DOHH2 (cell line): Measurements from ENCODE around the gene ZNF629.

Experiments
- H3F3A ChIP-seq: fragments of 200-600 bp; sonication (generic), shearing (Covaris generic); 2 replicates; pipeline ENCODE4 v1.6.0; 2016; ENCODE audit warnings: antibody characterized with exemption, mild to moderate bottlenecking; ENCODE audit not compliant: control insufficient read depth, insufficient read depth
- H3K27ac ChIP-seq: fragments of 200-600 bp; sonication (generic); 2 replicates; pipeline ENCODE4 v1.5.1; 2014; ENCODE audit warnings: low read depth, mild to moderate bottlenecking, low read length, moderate library complexity
- H3K27me3 ChIP-seq: fragments of 200-600 bp; sonication (generic); 2 replicates; pipeline ENCODE4 v1.6.1; 2014; ENCODE audit warnings: mild to moderate bottlenecking, low read length, mixed read lengths; ENCODE audit not compliant: control insufficient read depth
- H3K36me3 ChIP-seq: fragments of 200-600 bp; sonication (generic); 2 replicates; pipeline ENCODE4 v1.6.1; 2014; ENCODE audit warnings: mild to moderate bottlenecking, low read length, moderate library complexity, mixed read lengths; ENCODE audit not compliant: control insufficient read depth
- H3K4me1 ChIP-seq: fragments of 200-600 bp; sonication (generic); 2 replicates; pipeline ENCODE4 v1.6.1; 2014; ENCODE audit warnings: mild to moderate bottlenecking, low read length, mixed read lengths; ENCODE audit not compliant: control insufficient read depth
- H3K4me2 ChIP-seq: fragments of 200-600 bp; sonication (generic); 2 replicates; pipeline ENCODE4 v1.6.0; 2014; ENCODE audit warnings: mild to moderate bottlenecking, low read length, moderate library complexity
- H3K4me3 ChIP-seq: fragments of 200-600 bp; sonication (generic); 2 replicates; pipeline ENCODE4 v1.5.1; 2014; ENCODE audit warnings: mild to moderate bottlenecking, low read length, mixed read lengths
- H3K79me2 ChIP-seq: fragments of 200-600 bp; sonication (generic); 2 replicates; pipeline ENCODE4 v1.6.1; 2014; ENCODE audit warnings: mild to moderate bottlenecking, low read length, mixed read lengths; ENCODE audit not compliant: control insufficient read depth
- H3K9me2 ChIP-seq: fragments of 200-600 bp; sonication (generic); replicated peaks from 2 replicates; pipeline ENCODE4 v1.6.1; 2014; ENCODE audit warnings: mild to moderate bottlenecking, low read length, mixed read lengths; ENCODE audit not compliant: control insufficient read depth
- H3K9me3 ChIP-seq: fragments of 200-600 bp; sonication (generic); 2 replicates; pipeline ENCODE4 v1.6.1; 2014; ENCODE audit warnings: antibody characterized with exemption, low read length, mixed read lengths; ENCODE audit not compliant: control insufficient read depth, insufficient read depth
- H4K20me1 ChIP-seq: fragments of 200-600 bp; sonication (generic); 2 replicates; pipeline ENCODE4 v1.6.0; 2014; ENCODE audit warnings: low read depth, mild to moderate bottlenecking, antibody characterized with exemption, low read length, moderate library complexity; ENCODE audit not compliant: control insufficient read depth, insufficient read depth
- EZH2phosphoT487 ChIP-seq: fragments of 200-600 bp; sonication (generic); IDR thresholded peaks from 2 replicates; pipeline ENCODE4 v1.6.1; 2017; ENCODE audit warnings: borderline replicate concordance, mild to moderate bottlenecking, antibody characterized with exemption, low read length, moderate library complexity, mixed read lengths
- TF ChIP-seq, protein P1 (sequence below): fragments of 200-600 bp; sonication (generic); IDR thresholded peaks from one replicate; pipeline ENCODE4 v1.5.1; 2014; ENCODE audit warnings: antibody characterized with exemption, mild to moderate bottlenecking, low read depth, low read length; ENCODE audit not compliant: poor library complexity, severe bottlenecking

ZNF629 gene

DNA sequence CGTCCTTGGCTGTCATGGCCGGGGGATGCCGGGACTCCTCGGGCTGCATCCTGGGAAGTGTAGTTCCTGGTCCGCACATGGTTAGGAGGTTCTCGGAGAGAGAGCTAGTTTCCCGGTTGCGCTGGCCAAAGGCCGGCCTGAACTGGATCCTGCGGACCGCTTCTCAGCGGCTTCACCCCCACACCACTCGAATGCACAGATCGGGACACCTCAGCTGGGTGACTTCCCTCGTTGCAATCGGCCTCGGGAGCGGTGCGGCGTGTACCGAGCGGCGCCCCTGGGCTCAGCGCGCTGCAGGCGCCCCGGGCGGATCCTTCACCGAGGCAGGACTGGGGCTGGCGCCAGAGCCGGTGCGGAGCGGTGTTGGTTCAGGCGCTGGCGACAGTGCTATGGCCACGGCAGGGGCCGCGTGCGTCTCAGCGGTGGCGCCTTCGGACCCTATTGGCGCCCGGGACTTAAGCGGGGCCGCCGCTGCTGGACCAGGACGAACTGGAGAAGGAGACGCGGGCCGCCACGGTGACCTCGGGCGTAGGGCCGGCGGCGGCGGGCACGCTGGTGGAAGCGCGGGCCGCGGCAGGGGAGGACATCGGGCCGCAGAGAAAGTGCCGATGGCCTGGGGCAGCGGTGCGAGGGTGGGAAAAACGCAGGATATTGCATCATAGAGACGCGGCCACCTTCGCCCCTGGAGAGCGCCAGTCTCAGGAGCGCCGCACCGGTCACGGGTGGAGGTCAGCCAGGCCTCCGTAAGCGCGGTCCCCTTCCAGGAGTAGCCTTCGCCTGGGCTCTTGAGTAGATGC, 11.4 kb downstream of the ZNF629 start:
- no peaks in the 10 kb centered on the region for H3K9me3 ChIP-seq
- no peak for TF ChIP-seq EZH2phosphoT487
- TF ChIP-seq, protein P1, sequence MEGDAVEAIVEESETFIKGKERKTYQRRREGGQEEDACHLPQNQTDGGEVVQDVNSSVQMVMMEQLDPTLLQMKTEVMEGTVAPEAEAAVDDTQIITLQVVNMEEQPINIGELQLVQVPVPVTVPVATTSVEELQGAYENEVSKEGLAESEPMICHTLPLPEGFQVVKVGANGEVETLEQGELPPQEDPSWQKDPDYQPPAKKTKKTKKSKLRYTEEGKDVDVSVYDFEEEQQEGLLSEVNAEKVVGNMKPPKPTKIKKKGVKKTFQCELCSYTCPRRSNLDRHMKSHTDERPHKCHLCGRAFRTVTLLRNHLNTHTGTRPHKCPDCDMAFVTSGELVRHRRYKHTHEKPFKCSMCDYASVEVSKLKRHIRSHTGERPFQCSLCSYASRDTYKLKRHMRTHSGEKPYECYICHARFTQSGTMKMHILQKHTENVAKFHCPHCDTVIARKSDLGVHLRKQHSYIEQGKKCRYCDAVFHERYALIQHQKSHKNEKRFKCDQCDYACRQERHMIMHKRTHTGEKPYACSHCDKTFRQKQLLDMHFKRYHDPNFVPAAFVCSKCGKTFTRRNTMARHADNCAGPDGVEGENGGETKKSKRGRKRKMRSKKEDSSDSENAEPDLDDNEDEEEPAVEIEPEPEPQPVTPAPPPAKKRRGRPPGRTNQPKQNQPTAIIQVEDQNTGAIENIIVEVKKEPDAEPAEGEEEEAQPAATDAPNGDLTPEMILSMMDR: no peak
- H3K27ac ChIP-seq: peak overlapping the region; percentile 56
- H3K4me3 ChIP-seq: peak overlapping the region; percentile 83
- H3K79me2 ChIP-seq: peaks cover 12% of the 10 kb centered on the region
- H3K36me3 ChIP-seq: peaks cover 46% of the 10 kb centered on the region
- peaks cover 19% of the 10 kb centered on the region for H3K4me1 ChIP-seq
- H3K4me2 ChIP-seq: peak overlapping the region; percentile 80
- H3K9me2 ChIP-seq: no peaks in the 10 kb centered on the region
- peaks cover 7% of the 10 kb centered on the region; the same call in 1 of the 2 replicates for H3F3A ChIP-seq
- H3K27me3 ChIP-seq: no peaks in the 10 kb centered on the region
- H4K20me1 ChIP-seq: no peaks in the 10 kb centered on the region

DNA sequence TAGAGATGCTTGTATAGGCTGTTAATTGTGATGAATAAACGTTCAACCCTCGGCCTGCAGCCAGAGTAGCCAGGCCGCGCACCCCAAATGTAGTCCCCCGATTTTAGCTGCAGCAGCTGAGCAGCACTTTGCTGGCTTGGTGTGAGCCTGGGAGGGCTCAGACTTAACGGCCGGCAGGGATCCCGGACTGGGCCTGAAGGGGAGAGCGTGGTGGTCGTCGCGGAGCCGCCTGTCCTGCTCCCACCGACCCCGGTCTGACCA, 11.9 kb downstream of the ZNF629 start:
- Histone ChIP-seq H3K9me3 (no peaks in the 10 kb centered on the region), H3K9me2 (no peaks in the 10 kb centered on the region), H3K4me2 (peak overlapping the region; percentile 80), H3K27ac (peak overlapping the region; percentile 56; the same call in 1 of the 2 replicates), H3K27me3 (no peaks in the 10 kb centered on the region), H3F3A (peaks cover 7% of the 10 kb centered on the region; the same call in 1 of the 2 replicates), H3K36me3 (peaks cover 52% of the 10 kb centered on the region), H3K4me1 (peaks cover 19% of the 10 kb centered on the region), H3K4me3 (peak overlapping the region; percentile 83), H3K79me2 (peaks cover 12% of the 10 kb centered on the region), H4K20me1 (no peaks in the 10 kb centered on the region)
- no peak for TF ChIP-seq EZH2phosphoT487
- TF ChIP-seq, protein P1: no peak

DNA sequence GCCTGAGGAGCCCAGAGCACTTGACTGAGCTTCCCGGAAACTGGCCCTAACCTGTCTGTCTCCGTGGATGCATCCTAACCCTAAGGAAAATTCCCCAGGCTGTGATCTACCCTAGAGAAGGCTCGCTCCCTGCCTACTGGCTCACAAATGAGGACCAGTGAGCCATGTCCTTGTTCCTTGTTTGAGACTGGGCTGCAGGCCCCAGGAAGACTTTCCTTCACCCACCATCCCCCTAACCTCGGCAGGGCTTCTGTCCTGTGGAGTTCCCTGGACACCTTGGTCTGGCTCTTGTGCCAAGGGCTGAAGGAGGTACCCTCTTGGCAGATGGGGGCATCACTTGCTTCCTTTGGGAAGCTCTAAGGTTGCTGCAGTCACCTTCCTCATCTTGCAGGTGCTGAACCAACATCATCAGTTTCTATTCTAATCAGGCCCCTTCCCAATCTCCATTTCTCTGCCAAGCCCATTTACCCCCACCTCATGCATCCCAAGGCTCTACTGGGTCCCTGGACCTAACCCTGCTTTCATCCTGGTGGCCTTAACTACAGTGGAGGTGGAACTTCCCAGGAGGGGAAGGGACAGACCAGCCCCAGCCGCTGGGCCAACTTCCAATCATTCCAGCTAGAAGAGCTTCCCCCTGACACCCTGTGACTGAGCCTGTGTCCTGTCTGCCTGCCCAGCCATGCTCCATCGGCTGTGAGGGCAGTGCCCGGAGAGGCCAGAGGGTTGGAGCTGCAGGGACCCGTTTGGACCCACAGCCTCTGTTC, 12.5 kb downstream of the ZNF629 start:
- Histone ChIP-seq H3K9me3 (no peaks in the 10 kb centered on the region), H3K27me3 (no peaks in the 10 kb centered on the region), H4K20me1 (no peaks in the 10 kb centered on the region), H3K9me2 (no peaks in the 10 kb centered on the region), H3K4me2 (peak overlapping the region; percentile 80), H3F3A (peaks cover 7% of the 10 kb centered on the region; the same call in 1 of the 2 replicates), H3K4me1 (peaks cover 19% of the 10 kb centered on the region), H3K36me3 (peaks cover 55% of the 10 kb centered on the region), H3K79me2 (peaks cover 12% of the 10 kb centered on the region), H3K4me3 (peak overlapping the region; percentile 83), H3K27ac (no peak overlapping the region)
- TF ChIP-seq, protein P1: no peak
- TF ChIP-seq EZH2phosphoT487: no peak
